GM10847 (cell line): ENCODE data around the gene ADCY3.

Experiments
- POLR2A ChIP-seq: IDR thresholded peaks from 2 replicates; pipeline ENCODE4 v1.6.1; 2011; ENCODE audit not compliant: insufficient read length; ENCODE audit errors: extremely low read depth

The ADCY3 gene

DNA sequence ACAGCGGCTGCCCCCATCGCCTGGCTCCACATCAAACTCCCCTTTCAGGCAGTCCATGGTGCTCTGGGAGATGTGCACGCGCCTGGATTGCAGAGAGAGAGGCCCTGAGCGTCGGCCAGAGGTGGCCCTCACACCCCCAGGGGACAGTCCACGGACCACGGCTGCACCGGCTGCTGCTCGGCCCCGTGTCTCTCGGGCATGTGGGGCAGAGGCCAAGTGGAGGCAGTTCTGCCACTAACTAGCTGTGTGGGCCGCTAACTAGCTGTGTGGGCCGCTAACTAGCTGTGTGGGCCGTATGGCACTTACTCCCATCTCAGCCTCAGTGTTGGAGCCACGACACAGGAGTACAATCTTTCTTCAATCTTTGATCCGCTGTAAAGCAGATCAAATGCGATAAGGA, 81.5 kb downstream of the ADCY3 start:
- no peak for TF ChIP-seq POLR2A

DNA sequence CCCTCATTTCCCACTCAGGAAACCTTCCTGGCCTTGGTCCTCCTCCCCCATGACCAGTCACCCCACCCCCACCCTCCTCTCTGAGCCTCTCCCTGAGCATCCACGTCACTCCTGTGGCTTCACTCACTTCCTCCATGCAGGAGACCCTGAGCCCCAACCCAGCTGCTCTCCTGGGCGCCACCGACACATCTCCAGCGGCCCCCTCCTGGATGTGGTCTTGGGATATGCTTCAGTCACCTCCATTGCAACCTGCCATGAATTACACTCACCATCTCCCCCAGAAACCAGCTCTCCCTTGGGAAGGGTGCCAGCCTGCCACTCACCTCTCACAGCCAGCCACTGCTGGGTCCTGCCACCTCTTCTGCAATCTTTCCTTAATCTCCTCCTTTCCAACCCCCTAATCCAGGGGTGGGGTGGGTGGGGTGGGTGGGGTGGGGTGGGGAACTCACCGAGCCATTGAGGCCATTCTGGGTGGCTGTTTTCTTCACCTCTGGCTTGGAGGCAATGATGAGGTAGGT, 82.0 kb downstream of the ADCY3 start:
- no peak for TF ChIP-seq POLR2A

GRCh38 chr2:24836706-24837105, 83.3 kb downstream of the ADCY3 start:
- no peak for TF ChIP-seq POLR2A

DNA sequence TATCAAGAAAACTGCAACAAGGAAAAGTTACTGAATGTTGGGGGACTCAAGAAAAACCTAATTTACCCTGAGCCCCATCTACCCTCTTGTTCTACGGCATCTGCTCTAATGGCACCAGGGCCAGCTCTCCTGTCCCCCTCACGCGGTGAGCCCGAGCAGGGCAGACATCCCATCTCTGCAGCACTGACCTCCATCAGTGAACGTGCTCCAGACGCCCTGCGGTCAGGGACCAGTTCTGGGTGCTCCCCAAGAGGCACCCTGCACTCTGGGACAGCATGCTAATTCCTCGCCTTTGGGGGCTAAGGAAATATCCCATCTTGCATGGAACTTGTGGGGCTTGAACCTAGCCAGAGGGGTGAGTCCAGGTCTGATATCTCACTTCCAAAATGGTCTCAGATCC, 83.8 kb downstream of the ADCY3 start:
- TF ChIP-seq POLR2A = no peak

DNA sequence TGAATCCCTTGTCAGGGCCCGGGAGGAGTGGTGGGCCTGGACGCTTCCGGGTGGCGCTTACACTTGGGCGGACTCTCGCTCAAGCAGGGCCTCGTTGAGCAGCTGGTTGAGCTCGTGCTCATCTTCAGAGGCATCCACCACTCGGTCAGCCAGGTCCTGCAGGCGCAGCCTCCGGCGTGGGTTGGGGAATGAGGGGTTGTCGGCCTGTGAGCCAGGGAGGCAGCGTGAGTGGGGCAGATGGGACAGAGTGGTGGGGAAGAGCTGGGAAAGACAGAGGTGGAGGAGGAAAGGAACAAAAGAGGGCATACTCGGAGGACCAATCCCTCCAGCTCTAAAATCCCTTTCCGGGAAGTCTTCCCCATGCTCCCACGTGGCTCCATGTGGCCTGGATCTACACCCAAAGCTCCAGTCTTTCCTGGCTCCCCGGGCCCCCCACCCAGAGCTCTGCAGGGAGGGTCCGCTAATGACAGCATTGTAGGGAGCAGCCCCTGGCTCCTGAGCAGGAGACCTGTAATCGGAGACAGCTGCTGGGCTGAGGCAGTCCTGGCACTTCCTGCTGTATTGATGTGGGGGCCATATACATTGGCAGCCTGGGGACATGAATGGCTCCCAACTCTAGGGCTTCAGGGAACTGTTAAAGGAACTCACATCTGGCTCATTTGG, 85.2 kb downstream of the ADCY3 start:
- no peak for TF ChIP-seq POLR2A

DNA sequence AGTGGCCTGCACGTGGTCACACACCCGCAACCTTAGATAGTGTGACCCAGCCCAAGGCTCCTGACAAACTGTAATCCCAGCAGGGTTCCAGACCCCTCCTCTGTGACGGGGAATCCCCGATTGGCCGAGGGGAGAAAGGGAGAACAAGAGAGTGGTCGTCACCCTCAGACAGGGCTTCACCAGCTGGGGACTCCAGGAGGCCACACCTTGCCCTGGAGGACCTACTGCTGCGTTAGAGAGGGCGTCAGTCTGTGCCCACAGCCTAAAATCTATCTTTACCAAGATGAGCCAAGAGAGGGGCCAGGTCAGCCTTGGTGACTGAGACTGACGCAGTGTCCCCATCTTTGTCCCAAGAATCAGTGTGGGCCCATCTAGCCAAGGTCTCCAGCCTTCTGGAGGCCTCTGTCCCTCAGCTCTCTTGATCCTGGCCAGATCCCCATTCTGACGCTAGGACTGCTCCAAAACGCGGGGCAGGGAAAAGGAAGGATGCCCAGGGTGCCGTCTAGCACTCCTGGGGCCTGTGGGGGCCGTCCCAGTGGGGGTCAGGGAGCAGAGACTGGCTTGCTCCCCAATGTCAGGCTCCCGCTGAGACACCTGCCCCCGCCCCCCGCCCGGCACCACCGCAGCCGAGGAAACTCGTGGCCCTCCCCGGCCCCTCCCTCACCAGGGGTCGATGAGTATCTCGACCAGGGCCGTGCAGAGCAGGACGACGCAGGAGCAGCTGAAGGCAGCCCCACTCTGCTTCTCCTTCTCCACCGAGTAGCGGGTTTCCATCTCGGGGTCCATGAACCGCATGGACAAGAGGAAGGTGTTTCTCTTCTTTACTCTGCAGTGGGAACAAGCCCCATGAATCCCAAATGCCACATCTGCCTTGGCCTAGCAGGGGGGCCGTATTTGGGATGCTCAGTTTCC, 86.0 kb downstream of the ADCY3 start:
- no peak for TF ChIP-seq POLR2A

DNA sequence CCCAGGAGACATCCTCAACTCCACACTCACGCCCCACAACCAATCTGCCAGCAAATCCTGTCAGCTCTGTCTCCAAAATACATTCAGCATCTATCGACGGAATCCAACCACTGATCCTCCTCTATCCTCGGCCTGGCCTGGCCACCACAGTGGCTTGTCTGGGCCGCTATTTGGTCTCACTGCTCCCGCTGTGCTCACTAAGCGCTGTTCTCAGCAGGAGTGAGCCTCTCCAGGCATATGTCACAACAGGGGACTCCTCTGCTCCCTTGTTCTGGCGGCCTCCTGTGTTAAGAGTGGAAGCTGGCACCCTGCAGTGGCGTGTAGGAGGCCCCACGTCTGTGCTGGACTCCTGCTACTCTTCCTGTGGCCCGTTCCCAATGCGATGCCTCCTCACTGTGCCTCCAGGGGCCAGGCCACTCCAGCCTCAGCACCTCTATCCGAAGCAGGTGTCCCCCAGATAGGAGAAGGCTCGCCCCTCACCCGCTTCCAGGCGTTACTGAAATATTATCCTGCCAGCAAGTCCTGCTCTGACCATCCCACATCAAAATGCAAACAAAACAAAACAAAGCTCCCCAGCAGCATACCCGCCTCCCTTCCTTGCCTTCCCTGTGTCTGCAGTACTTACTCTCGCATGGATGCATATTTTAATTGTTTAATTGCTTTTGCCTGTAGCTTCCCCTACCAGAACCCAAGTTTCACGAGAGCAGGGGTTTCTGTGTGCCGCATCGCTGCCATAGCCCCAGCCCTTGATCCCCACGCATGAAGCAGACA, 86.9 kb downstream of the ADCY3 start:
- no peak for TF ChIP-seq POLR2A

- no peak for TF ChIP-seq POLR2A
Observed at GRCh38 chr2:24832521-24832920, 87.5 kb downstream of the ADCY3 start.

DNA sequence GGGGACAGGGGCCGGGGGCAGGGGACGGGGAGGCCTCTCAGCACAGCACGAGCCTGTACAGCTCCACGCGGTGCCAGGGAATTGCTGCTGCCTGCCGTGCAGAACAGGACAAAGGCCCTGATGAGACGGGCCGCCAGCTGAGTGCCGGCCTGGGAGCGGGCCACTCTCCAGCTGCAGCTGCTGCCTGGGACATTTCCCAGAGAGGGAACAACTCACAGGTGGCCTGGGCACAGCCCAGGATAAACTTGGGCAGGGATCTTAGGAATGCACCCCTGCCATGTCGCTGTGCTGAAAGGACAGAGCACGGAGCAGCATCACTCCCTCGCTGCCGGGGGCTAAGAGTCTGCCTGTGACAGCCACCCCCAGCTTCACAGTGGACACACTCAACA, 88.0 kb downstream of the ADCY3 start:
- TF ChIP-seq POLR2A = no peak

DNA sequence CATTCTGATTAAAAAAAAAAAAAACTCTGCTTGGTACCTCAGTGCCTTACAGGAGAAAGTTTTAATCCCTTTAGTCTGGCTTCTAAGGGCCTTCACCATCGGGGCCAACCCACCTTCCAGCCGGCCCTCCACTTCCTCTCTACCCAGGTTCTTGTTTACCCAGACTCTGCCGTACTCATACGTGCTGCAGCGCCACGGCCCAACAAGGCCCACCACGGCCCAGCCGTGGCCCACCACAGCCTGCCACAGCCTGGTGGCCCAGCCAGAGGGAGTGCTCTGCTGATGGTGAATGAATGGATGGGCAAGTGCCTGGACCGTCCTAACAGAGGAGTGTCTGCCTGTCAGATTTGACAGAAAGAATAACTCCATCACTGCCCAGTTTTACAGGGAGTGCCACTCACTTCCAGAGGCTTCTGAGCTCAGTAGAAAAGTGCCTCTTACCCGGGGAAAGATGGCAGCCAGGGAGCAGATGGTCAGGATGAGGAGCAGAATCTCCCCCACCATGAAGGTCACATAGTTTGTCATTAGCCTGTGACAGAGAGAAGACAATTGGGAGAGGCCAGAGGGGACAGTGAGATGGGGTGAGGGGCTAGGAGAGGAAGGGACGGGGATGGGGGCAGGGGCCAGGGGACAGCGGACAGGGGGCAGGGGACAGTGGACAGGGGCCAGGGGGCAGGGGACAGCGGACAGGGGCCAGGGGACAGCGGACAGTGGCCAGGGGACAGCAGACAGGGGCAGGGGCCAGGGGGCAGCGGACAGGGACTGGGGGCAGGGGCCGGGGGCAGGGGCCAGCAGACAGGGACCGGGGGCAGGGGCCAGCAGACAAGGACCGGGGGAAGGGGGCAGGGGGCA, 88.6 kb downstream of the ADCY3 start:
- TF ChIP-seq POLR2A = no peak

GRCh38 chr2:24830786-24831185, 89.3 kb downstream of the ADCY3 start:
- no peak for TF ChIP-seq POLR2A

- TF ChIP-seq POLR2A = no peak
Observed at GRCh38 chr2:24830351-24830750, 89.7 kb downstream of the ADCY3 start.

GRCh38 chr2:24828238-24828996, 91.6 kb downstream of the ADCY3 start:
- no peak for TF ChIP-seq POLR2A
